HEK293 (cell line): Measurements from ENCODE around the gene DOLK.
"Not testable (repeated sequence)": the region's sequence is repeated elsewhere in the genome, so short reads cannot be mapped to it uniquely, and the experiment has no call there.

Source experiments
- CTCF ChIA-PET: fragments of 350-600 bp; formaldehyde crosslinking; extraction: SDS; loops from one replicate; lab custom pipeline; 2021; ENCODE audit warnings: antibody characterized with exemption; lab: Yijun Ruan, JAX
- POLR2A ChIA-PET: fragments of 300-600 bp; formaldehyde crosslinking; extraction: SDS; loops from one replicate; lab custom pipeline; 2020; ENCODE audit warnings: antibody characterized with exemption, inconsistent platforms; lab: Yijun Ruan, JAX
- H3K27ac ChIP-seq: fragments of 200-500 bp; sonication (Bioruptor generic); 2 replicates; pipeline ENCODE4 v1.5.1; 2014; ENCODE audit warnings: low read depth, low read length, control low read depth, inconsistent platforms; ENCODE audit errors: extremely low read depth
- H3K36me3 ChIP-seq, 2 experiments: fragments of 200-500 bp in 1 of 2; sonication (Bioruptor generic) in 1 of 2; 1 replicate in 1 of 2; 2 replicates in 1 of 2; pipeline ENCODE4 v1.5.1; 2014 to 2017; ENCODE audit warnings: inconsistent platforms in 2 of 2, low read length in 2 of 2; ENCODE audit not compliant: control insufficient read depth in 2 of 2, insufficient read depth in 1 of 2
- H3K4me1 ChIP-seq: fragments of 200-500 bp; sonication (Bioruptor generic); 2 replicates; pipeline ENCODE4 v1.5.1; 2014; ENCODE audit warnings: mild to moderate bottlenecking, low read length, inconsistent platforms; ENCODE audit not compliant: control insufficient read depth, insufficient read depth
- H3K4me3 ChIP-seq: 2 replicates; pipeline ENCODE4 v1.5.1; 2011; ENCODE audit warnings: low read depth, mild to moderate bottlenecking, control low read depth, low read length, moderate library complexity
- H3K9me3 ChIP-seq: fragments of 200-500 bp; sonication (Bioruptor generic); 2 replicates; pipeline ENCODE4 v1.5.1; 2014; ENCODE audit warnings: low read depth, low read length, inconsistent platforms; ENCODE audit not compliant: control insufficient read depth, insufficient read depth
- EGR2 ChIP-seq: fragments of 450-650 bp; formaldehyde crosslinking; IDR thresholded peaks from 2 replicates; pipeline ENCODE4 v1.5.1; 2016; ENCODE audit warnings: low read depth, missing biosample characterization, missing genetic modification characterization
- GLI4 ChIP-seq: fragments of 450-650 bp; formaldehyde crosslinking; IDR thresholded peaks from 2 replicates; pipeline ENCODE4 v1.5.1; 2016; ENCODE audit warnings: missing biosample characterization, missing genetic modification characterization
- RBAK ChIP-seq: fragments of 450-650 bp; formaldehyde crosslinking; IDR thresholded peaks from 2 replicates; pipeline ENCODE4 v1.5.1; 2016; ENCODE audit warnings: missing biosample characterization, missing genetic modification characterization
- ZBTB1 ChIP-seq: fragments of 450-650 bp; formaldehyde crosslinking; IDR thresholded peaks from 2 replicates; pipeline ENCODE4 v1.5.1; 2016; ENCODE audit warnings: missing biosample characterization, missing genetic modification characterization
- ZEB2 ChIP-seq: fragments of 450-650 bp; formaldehyde crosslinking; IDR thresholded peaks from 2 replicates; pipeline ENCODE4 v1.5.1; 2016; ENCODE audit warnings: missing biosample characterization, missing genetic modification characterization
- ZNF132 ChIP-seq: fragments of 450-650 bp; formaldehyde crosslinking; IDR thresholded peaks from 2 replicates; pipeline ENCODE4 v1.5.1; 2017; ENCODE audit warnings: missing biosample characterization, missing genetic modification characterization, borderline replicate concordance
- ZNF19 ChIP-seq: fragments of 450-650 bp; formaldehyde crosslinking; IDR thresholded peaks from 2 replicates; pipeline ENCODE4; 2016; ENCODE audit warnings: missing biosample characterization, missing genetic modification characterization, low read depth
- ZNF211 ChIP-seq: fragments of 450-650 bp; formaldehyde crosslinking; IDR thresholded peaks from 2 replicates; pipeline ENCODE4 v1.5.1; 2016; ENCODE audit warnings: low read depth, missing biosample characterization, missing genetic modification characterization
- ZNF24 ChIP-seq: fragments of 450-650 bp; formaldehyde crosslinking; IDR thresholded peaks from 2 replicates; pipeline ENCODE4 v1.5.1; 2016; ENCODE audit warnings: missing biosample characterization, missing genetic modification characterization
- ZNF266 ChIP-seq: fragments of 450-650 bp; formaldehyde crosslinking; IDR thresholded peaks from 2 replicates; pipeline ENCODE4 v1.5.1; 2016; ENCODE audit warnings: missing biosample characterization, missing genetic modification characterization, low read depth
- ZNF354C ChIP-seq: fragments of 450-650 bp; formaldehyde crosslinking; IDR thresholded peaks from 2 replicates; pipeline ENCODE4 v1.5.1; 2016; ENCODE audit warnings: missing biosample characterization, missing genetic modification characterization, low read depth, borderline replicate concordance
- ZNF610 ChIP-seq: fragments of 450-650 bp; formaldehyde crosslinking; IDR thresholded peaks from 2 replicates; pipeline ENCODE4 v1.5.1; 2016; ENCODE audit warnings: missing biosample characterization, missing genetic modification characterization, borderline replicate concordance
- ZNF626 ChIP-seq: fragments of 450-650 bp; sonication (Bioruptor Pico); formaldehyde crosslinking; IDR thresholded peaks from 2 replicates; pipeline ENCODE4 v1.5.1; 2018; ENCODE audit warnings: missing biosample characterization, missing genetic modification characterization, inconsistent platforms
- ZNF768 ChIP-seq: fragments of 450-650 bp; formaldehyde crosslinking; IDR thresholded peaks from 2 replicates; pipeline ENCODE4 v1.5.1; 2018; ENCODE audit warnings: missing biosample characterization, mild to moderate bottlenecking, missing genetic modification characterization
- ZNF777 ChIP-seq: fragments of 450-650 bp; formaldehyde crosslinking; IDR thresholded peaks from 2 replicates; pipeline ENCODE4 v1.5.1; 2017; ENCODE audit warnings: missing biosample characterization, missing genetic modification characterization, borderline replicate concordance
- ZNF830 ChIP-seq: fragments of 450-650 bp; IDR thresholded peaks from 2 replicates; pipeline ENCODE4 v1.5.0; 2018; ENCODE audit warnings: missing biosample characterization, missing genetic modification characterization, low read depth, mild to moderate bottlenecking, moderate library complexity
- ZNF843 ChIP-seq: fragments of 450-650 bp; formaldehyde crosslinking; IDR thresholded peaks from 2 replicates; pipeline ENCODE4 v1.5.1; 2016; ENCODE audit warnings: missing biosample characterization, missing genetic modification characterization
- TF ChIP-seq, protein P1 (sequence below): fragments of 450-650 bp; formaldehyde crosslinking; IDR thresholded peaks from 2 replicates; pipeline ENCODE4 v1.5.1; 2016; ENCODE audit warnings: missing biosample characterization, missing genetic modification characterization, borderline replicate concordance
- TF ChIP-seq, protein P2 (sequence below): IDR thresholded peaks from 2 replicates; pipeline ENCODE4 v1.6.1; 2011; ENCODE audit warnings: mild to moderate bottlenecking, low read depth, low read length, borderline replicate concordance
- TF ChIP-seq, protein P3 (sequence below): fragments of 450-650 bp; formaldehyde crosslinking; IDR thresholded peaks from 2 replicates; pipeline ENCODE4 v1.5.1; 2016; ENCODE audit warnings: missing biosample characterization, missing genetic modification characterization

The DOLK gene

DNA sequence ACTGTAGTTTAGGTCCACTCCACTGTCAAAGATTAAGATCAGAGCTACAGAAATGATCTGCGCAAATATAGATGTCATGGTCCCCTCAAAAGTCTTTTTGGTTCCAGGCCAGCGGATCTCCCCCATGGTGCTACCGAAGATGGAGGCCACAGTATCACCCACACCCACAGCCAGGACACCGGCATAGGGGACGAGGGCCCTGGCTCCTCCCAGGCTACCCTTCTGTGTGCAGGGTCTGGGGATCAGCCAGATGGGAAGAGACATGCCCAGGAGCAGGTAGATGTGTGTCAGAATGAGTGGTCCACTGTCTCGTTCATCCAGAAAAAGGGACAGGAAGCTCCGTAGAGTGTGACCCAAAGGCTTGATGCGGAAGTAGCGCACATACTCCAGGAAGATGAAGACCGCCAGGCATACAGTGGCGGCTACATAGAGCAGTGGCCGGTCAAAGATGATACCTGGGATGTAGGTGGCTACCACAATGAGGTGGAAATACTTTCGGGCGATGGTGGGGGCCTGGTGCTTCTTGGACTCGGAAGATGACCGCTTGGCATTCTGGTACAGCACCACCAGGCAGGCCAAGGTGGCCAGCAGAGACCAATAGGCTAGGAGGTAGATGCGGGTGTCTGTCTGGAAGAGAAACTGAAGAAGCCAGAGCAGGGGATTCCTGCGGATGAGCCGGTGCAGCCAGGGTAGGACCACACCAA, 1.5 kb downstream of the DOLK start:
- TF ChIP-seq ZNF354C (tag by site-specific recombination) (no peak), ZNF19 (tag by site-specific recombination) (no peak)
- ChIA-PET CTCF (interaction anchor here (0.6 to 2.6 kb wide), 4 partner anchors 10 to 120 kb away, joined by 3 to 8 read pairs (median 3); no protein-coding TSS in a partner anchor), POLR2A (no interaction called here)
- Histone ChIP-seq H3K27ac (no peak overlapping the region), H3K4me1 (no peaks in the 10 kb centered on the region), H3K4me3 (no peak overlapping the region), H3K36me3 (peaks cover 12 to 26% of the 10 kb centered on the region in 2 experiments; a peak in 2 of 3 replicates), H3K9me3 (no peaks in the 10 kb centered on the region)

DNA sequence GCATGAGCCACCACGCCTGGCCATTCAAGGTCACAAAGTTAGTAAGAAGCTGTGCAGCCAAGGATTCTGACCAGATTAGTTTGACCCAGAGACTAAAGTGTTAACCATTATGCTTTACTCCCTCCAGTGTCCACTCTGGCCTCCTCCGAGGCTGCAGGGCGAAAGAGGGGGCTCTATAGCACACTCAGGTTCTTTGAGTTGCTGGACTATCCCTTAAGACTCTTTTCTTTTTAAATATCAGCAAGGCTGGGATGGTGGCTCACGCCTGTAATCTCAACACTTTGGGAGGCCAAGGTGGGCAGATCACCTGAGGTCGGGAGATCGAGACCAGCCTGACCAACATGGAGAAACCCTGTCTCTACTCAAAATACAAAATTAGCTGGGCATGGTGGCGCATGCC, 2.4 kb downstream of the DOLK start:
- H3K27ac ChIP-seq, POLR2A ChIA-PET, H3K4me3 ChIP-seq, H3K4me1 ChIP-seq, H3K9me3 ChIP-seq: not testable (repeated sequence)
- peaks cover 9 to 16% of the 10 kb centered on the region in 2 experiments; a peak in 2 of 3 replicates for H3K36me3 ChIP-seq
- CTCF ChIA-PET: interaction anchor here (2.6 kb wide), 1 partner anchor 16 kb away, joined by 8 read pairs; no protein-coding TSS in a partner anchor

DNA sequence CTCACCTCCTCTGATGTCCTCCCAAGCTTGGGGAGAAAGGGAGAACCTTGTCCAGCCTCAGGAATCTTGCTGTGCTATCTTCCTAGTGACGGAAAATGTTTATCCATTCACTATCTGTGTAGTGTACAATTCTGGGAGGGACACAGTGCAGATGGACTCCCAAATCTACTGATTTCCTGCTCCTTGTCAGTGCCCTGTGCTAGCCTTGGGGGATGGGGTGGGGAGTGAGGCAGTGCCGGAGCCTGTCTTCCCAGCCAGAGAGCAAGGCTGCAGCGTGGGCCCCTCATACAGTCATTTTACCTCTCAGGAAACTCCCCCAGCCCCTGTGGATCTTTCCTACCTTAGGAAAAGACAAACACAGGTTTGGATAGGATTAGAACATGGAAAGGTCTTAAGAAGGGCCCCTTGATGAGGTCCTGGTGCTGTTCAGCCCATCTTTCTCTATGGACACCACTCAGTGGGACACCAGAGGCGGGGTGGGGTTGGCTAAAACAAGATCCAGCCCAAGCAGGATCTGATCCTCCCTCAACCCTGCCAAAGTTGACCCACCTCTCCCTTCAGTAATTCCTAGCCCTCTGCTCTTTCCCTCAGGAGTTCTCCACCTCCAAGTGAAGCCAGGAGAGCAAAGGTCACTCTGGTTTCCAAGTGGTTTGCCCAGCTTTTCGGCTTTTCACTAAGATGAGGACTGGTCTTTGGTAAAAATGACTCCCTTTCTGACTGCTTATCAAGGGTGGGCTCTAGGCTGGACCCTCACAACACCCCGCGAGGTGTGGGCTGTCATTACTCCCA, 3.4 kb downstream of the DOLK start:
- H3K9me3 ChIP-seq: no peaks in the 10 kb centered on the region
- CTCF ChIA-PET: interaction anchor here (0.6 to 9.1 kb wide), 4 partner anchors 15 to 451 kb away, joined by 3 to 48 read pairs (median 5); no protein-coding TSS in a partner anchor
- no peak overlapping the region for H3K4me3 ChIP-seq
- POLR2A ChIA-PET: interaction anchor here (0.6 to 1.5 kb wide), 3 partner anchors 15 to 138 kb away, joined by 3 to 10 read pairs (median 3); no protein-coding TSS in a partner anchor
- H3K36me3 ChIP-seq: peaks cover 0 to 12% of the 10 kb centered on the region in 2 experiments; a peak in 1 of 3 replicates
- H3K27ac ChIP-seq: no peak overlapping the region
- TF ChIP-seq ZNF211 (no peak), GLI4 (tag by site-specific recombination) (no peak), ZNF132 (tag by site-specific recombination) (no peak), EGR2 (tag by site-specific recombination) (no peak), ZNF768 (tag by site-specific recombination) (no peak), ZNF266 (tag by site-specific recombination) (no peak), ZBTB1 (no peak), ZNF24 (no peak), ZEB2 (tag by site-specific recombination) (no peak), ZNF626 (tag by site-specific recombination) (no peak), ZNF610 (tag by site-specific recombination) (no peak), ZNF777 (no peak), ZNF830 (tag by site-specific recombination) (no peak), ZNF843 (tag by site-specific recombination) (no peak), RBAK (tag by site-specific recombination) (no peak)
- TF ChIP-seq, protein P1, sequence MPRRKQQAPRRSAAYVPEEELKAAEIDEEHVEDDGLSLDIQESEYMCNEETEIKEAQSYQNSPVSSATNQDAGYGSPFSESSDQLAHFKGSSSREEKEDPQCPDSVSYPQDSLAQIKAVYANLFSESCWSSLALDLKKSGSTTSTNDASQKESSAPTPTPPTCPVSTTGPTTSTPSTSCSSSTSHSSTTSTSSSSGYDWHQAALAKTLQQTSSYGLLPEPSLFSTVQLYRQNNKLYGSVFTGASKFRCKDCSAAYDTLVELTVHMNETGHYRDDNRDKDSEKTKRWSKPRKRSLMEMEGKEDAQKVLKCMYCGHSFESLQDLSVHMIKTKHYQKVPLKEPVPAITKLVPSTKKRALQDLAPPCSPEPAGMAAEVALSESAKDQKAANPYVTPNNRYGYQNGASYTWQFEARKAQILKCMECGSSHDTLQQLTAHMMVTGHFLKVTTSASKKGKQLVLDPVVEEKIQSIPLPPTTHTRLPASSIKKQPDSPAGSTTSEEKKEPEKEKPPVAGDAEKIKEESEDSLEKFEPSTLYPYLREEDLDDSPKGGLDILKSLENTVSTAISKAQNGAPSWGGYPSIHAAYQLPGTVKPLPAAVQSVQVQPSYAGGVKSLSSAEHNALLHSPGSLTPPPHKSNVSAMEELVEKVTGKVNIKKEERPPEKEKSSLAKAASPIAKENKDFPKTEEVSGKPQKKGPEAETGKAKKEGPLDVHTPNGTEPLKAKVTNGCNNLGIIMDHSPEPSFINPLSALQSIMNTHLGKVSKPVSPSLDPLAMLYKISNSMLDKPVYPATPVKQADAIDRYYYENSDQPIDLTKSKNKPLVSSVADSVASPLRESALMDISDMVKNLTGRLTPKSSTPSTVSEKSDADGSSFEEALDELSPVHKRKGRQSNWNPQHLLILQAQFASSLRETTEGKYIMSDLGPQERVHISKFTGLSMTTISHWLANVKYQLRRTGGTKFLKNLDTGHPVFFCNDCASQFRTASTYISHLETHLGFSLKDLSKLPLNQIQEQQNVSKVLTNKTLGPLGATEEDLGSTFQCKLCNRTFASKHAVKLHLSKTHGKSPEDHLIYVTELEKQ (tag by site-specific recombination): no peak
- TF ChIP-seq, protein P2, sequence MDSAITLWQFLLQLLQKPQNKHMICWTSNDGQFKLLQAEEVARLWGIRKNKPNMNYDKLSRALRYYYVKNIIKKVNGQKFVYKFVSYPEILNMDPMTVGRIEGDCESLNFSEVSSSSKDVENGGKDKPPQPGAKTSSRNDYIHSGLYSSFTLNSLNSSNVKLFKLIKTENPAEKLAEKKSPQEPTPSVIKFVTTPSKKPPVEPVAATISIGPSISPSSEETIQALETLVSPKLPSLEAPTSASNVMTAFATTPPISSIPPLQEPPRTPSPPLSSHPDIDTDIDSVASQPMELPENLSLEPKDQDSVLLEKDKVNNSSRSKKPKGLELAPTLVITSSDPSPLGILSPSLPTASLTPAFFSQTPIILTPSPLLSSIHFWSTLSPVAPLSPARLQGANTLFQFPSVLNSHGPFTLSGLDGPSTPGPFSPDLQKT: no peak
- TF ChIP-seq, protein P3, sequence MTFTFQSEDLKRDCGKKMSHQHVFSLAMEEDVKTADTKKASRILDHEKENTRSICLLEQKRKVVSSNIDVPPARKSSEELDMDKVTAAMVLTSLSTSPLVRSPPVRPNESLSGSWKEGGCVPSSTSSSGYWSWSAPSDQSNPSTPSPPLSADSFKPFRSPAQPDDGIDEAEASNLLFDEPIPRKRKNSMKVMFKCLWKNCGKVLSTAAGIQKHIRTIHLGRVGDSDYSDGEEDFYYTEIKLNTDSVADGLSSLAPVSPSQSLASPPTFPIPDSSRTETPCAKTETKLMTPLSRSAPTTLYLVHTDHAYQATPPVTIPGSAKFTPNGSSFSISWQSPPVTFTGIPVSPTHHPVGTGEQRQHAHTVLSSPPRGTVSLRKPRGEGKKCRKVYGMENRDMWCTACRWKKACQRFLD (tag by site-specific recombination): no peak
- H3K4me1 ChIP-seq: no peaks in the 10 kb centered on the region
